ENCODE measurements around the gene AGPAT3.

AGPAT3 gene

DNA sequence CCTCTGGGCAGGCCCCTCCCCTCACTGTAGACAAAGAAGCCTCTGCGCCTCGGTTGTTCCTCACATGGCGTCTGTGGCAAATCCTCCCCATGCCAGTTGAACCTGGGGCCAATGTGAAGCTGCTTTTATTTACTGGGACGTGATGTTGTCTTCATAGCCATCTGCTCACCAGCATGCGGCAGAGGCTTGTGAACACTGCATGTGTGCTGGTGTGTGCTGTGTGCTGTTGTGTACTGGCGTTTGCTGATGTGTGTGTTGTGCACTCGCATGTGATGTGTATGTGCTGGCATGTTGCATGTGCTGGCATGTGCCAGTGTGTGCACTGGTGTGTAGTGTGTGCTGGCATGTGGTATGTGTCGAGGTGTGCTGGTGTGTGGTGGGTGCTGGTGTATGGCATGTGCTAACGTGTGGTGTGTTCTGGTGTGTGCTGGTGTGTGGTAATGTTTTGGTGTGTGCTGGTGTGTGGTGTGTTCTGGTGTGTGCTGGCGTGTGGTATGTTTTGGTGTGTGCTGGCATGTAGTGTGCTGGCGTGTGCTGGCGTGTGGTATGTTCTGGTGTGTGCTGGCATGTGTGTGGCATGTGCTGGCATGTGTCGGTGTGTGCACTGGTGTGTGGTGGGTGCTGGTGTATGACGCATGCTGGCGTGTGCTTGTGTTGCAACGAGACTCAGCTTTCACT lies 109.9 kb downstream of the AGPAT3 start:
- H3K9me3 Mint-ChIP-seq: no peaks in the 10 kb centered on the region
- H3K27ac Mint-ChIP-seq: peak overlapping the region; percentile 1
- peaks cover 13% of the 10 kb centered on the region in 2 donors for H3K4me1 Mint-ChIP-seq
- no peaks in the 10 kb centered on the region for H3K27me3 Mint-ChIP-seq
- peak overlapping the region in 1 of 2 donors; percentile 34 for H3K4me3 Mint-ChIP-seq
- peak in 1 of 2 donors; percentile 37 for ATAC-seq (replicated peaks)
- no peak for DNase-seq
- peaks cover 43 to 51% of the 10 kb centered on the region in 2 donors for H3K36me3 Mint-ChIP-seq

- H3K4me1 Mint-ChIP-seq: peaks cover 13% of the 10 kb centered on the region in 2 donors
- peak; percentile 94 to 95 for ATAC-seq (replicated peaks)
These were observed 110.6 kb downstream of the AGPAT3 start for GRCh38 chr21:43975469-43976098.

GRCh38 chr21:43976661-43977060 lies 111.6 kb downstream of the AGPAT3 start:
- peaks cover 13% of the 10 kb centered on the region in 2 donors for H3K4me1 Mint-ChIP-seq
- no peak overlapping the region for H3K27ac Mint-ChIP-seq
- ATAC-seq (replicated peaks): no peak
- H3K27me3 Mint-ChIP-seq: no peaks in the 10 kb centered on the region
- no peak overlapping the region for H3K4me3 Mint-ChIP-seq
- no peak for DNase-seq
- H3K36me3 Mint-ChIP-seq: peaks cover 30 to 47% of the 10 kb centered on the region in 2 donors
- H3K9me3 Mint-ChIP-seq: no peaks in the 10 kb centered on the region

More at GRCh38 chr21:43975469-43976098, 110.6 kb downstream of the AGPAT3 start:
- H3K27ac Mint-ChIP-seq: no peak overlapping the region
- H3K27me3 Mint-ChIP-seq: no peaks in the 10 kb centered on the region
- DNase-seq: peak; percentile 67
- no peaks in the 10 kb centered on the region for H3K9me3 Mint-ChIP-seq
- no peak overlapping the region for H3K4me3 Mint-ChIP-seq
- peaks cover 38 to 51% of the 10 kb centered on the region in 2 donors for H3K36me3 Mint-ChIP-seq

GRCh38 chr21:43978060-43978459 lies 113.0 kb downstream of the AGPAT3 start:
- ATAC-seq (replicated peaks): no peak
- DNase-seq: no peak
- peaks cover 26 to 46% of the 10 kb centered on the region in 2 donors for H3K36me3 Mint-ChIP-seq
- peak overlapping the region; percentile 79 for H3K27ac Mint-ChIP-seq
- H3K9me3 Mint-ChIP-seq: no peaks in the 10 kb centered on the region
- H3K27me3 Mint-ChIP-seq: no peaks in the 10 kb centered on the region
- peaks cover 15 to 19% of the 10 kb centered on the region in 2 donors for H3K4me1 Mint-ChIP-seq
- H3K4me3 Mint-ChIP-seq: no peak overlapping the region

DNA sequence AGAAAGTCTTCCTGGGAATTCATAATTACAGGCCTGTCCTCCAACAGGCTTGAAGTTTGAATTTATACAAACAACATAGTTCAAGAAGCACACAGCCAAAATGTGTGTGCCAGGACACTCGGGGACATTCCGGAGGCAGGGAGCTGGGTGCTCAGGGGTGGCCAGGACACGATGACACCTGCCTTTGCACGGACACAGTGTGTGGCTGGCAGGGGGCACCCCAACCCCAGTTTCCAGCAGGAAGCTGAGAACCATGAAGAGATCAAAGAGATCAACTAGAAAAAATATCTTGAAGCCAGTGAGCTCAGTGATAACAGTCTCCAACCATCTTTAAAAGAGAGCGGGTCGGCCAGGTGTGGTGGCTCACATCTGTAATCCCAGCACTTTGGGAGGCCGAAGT lies 114.6 kb downstream of the AGPAT3 start:
- no peak for ATAC-seq (replicated peaks)
- Mint-ChIP-seq H3K4me1 (peaks cover 13 to 25% of the 10 kb centered on the region in 2 donors), H3K9me3 (no peaks in the 10 kb centered on the region), H3K27me3 (no peaks in the 10 kb centered on the region), H3K36me3 (peaks cover 16 to 41% of the 10 kb centered on the region in 2 donors), H3K27ac (no peak overlapping the region), H3K4me3 (no peak overlapping the region)
- no peak for DNase-seq

GRCh38 chr21:43981151-43981870 lies 116.3 kb downstream of the AGPAT3 start:
- Mint-ChIP-seq H3K4me3 (no peak overlapping the region), H3K9me3 (no peaks in the 10 kb centered on the region), H3K27ac (no peak overlapping the region), H3K4me1 (peaks cover 10 to 23% of the 10 kb centered on the region in 2 donors), H3K27me3 (no peaks in the 10 kb centered on the region), H3K36me3 (peaks cover 9 to 35% of the 10 kb centered on the region in 2 donors)
- ATAC-seq (replicated peaks) (no peak), DNase-seq (no peak)

DNA sequence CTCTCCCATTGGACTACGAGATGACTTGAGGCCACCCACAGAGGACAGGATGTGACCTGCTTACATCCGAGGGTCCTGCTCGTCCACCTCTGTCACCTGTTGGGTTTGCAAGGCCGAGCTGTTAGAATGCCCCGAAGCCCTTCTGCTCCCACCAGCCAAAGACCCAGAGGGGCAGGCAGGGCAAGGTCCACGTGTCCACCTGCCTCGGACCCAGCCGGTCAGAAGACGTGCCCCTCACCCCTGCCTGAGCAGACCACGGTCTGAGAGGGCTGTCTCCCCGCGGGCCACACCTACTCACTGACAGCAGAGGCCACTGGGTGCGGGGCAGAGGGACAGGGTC lies 116.8 kb downstream of the AGPAT3 start:
- no peaks in the 10 kb centered on the region for H3K9me3 Mint-ChIP-seq
- ATAC-seq (replicated peaks) (no peak), DNase-seq (no peak)
- no peak overlapping the region for H3K4me3 Mint-ChIP-seq
- no peak overlapping the region for H3K27ac Mint-ChIP-seq
- peaks cover 10 to 23% of the 10 kb centered on the region in 2 donors for H3K4me1 Mint-ChIP-seq
- H3K36me3 Mint-ChIP-seq: peaks cover 9 to 35% of the 10 kb centered on the region in 2 donors
- no peaks in the 10 kb centered on the region for H3K27me3 Mint-ChIP-seq

GRCh38 chr21:43982489-43983078 lies 117.6 kb downstream of the AGPAT3 start:
- H3K36me3 Mint-ChIP-seq: peaks cover 9 to 35% of the 10 kb centered on the region in 2 donors
- H3K4me1 Mint-ChIP-seq: peaks cover 10 to 23% of the 10 kb centered on the region in 2 donors
- no peaks in the 10 kb centered on the region for H3K27me3 Mint-ChIP-seq
- H3K27ac Mint-ChIP-seq: peak overlapping the region; percentile 62
- no peaks in the 10 kb centered on the region for H3K9me3 Mint-ChIP-seq
- H3K4me3 Mint-ChIP-seq: peak overlapping the region in 1 of 2 donors; percentile 43
- ATAC-seq (replicated peaks) (no peak), DNase-seq (no peak)

- peaks cover 3 to 30% of the 10 kb centered on the region in 2 donors for H3K36me3 Mint-ChIP-seq
- H3K4me1 Mint-ChIP-seq: peaks cover 10 to 23% of the 10 kb centered on the region in 2 donors
- no peaks in the 10 kb centered on the region for H3K27me3 Mint-ChIP-seq
- DNase-seq (no peak), ATAC-seq (replicated peaks) (peak; percentile 38 to 50)
- H3K27ac Mint-ChIP-seq: peak overlapping the region; percentile 62
- H3K9me3 Mint-ChIP-seq: no peaks in the 10 kb centered on the region
- no peak overlapping the region for H3K4me3 Mint-ChIP-seq
These were observed 118.4 kb downstream of the AGPAT3 start for GRCh38 chr21:43983390-43983789.

DNA sequence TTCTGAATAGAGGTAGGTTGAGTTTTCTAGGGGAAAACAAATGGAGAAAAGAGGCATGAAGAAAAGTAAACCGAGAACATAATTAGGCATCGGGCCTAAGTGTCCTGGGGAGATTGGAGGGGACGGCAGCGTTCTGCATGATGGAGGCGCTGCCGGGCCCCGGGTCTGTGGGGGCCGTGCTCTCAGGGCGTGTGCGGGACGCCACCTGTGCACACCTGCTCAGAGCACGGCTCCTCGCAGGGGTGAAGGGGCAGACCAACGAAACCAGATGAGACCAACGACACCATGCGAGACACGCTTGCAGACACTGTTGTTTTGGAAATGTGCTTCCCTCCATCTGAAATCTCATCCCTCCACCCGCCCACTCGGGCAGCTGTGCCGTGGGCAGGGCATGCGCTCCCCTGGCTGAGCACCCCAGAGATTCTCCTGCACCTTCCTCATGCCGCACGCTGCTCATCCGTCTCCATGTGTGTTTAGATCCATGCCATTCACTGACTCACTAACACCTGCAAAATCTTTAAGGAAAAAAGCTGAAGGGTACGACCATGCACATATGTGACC lies 118.9 kb downstream of the AGPAT3 start:
- peak overlapping the region; percentile 56 for H3K27ac Mint-ChIP-seq
- peaks cover 10 to 23% of the 10 kb centered on the region in 2 donors for H3K4me1 Mint-ChIP-seq
- DNase-seq (no peak), ATAC-seq (replicated peaks) (no peak)
- no peak overlapping the region for H3K4me3 Mint-ChIP-seq
- peaks cover 1 to 24% of the 10 kb centered on the region in 2 donors for H3K36me3 Mint-ChIP-seq
- H3K9me3 Mint-ChIP-seq: no peaks in the 10 kb centered on the region
- H3K27me3 Mint-ChIP-seq: no peaks in the 10 kb centered on the region

GRCh38 chr21:43984905-43985689 lies 120.1 kb downstream of the AGPAT3 start:
- peaks cover 10 to 23% of the 10 kb centered on the region in 2 donors for H3K4me1 Mint-ChIP-seq
- H3K4me3 Mint-ChIP-seq: no peak overlapping the region
- H3K36me3 Mint-ChIP-seq: peaks cover 0 to 21% of the 10 kb centered on the region in 2 donors
- H3K27me3 Mint-ChIP-seq: no peaks in the 10 kb centered on the region
- peak; percentile 22 to 28 for ATAC-seq (replicated peaks)
- no peak for DNase-seq
- peak overlapping the region; percentile 81 for H3K27ac Mint-ChIP-seq
- H3K9me3 Mint-ChIP-seq: no peaks in the 10 kb centered on the region

DNA sequence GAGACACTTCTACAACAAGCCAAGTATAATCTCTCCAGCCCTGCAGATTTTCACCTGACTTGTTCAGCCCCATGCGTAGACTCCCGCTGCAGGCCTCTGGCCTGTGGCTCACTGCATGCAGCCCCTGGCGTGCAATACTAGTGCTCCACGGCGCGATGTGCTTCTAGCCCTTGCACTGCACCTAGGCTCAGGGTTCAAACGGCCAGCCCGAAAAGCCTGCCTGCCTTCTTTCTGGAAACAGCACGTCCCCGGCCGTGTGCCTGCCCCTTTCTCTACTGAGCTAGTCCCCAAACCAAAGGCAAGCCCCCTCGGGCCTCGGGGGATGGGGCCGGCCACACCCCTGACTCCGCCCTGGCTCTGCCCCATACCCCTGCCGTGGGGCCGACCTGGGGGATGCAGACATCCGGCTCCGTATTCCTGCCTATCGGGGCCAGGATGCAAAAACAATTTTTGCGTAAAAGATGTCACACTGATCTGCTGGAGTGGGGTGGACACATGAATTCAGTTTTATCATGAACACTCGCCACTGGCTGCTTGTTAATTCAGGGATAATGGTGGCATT lies 120.7 kb downstream of the AGPAT3 start:
- H3K27ac Mint-ChIP-seq: no peak overlapping the region
- no peak overlapping the region for H3K4me3 Mint-ChIP-seq
- H3K4me1 Mint-ChIP-seq: peaks cover 10 to 23% of the 10 kb centered on the region in 2 donors
- peak; percentile 15 to 31 for ATAC-seq (replicated peaks)
- no peak for DNase-seq
- H3K36me3 Mint-ChIP-seq: peaks cover 0 to 20% of the 10 kb centered on the region in 2 donors
- no peaks in the 10 kb centered on the region for H3K9me3 Mint-ChIP-seq
- no peaks in the 10 kb centered on the region for H3K27me3 Mint-ChIP-seq

Measured in stimulated activated naive B cell treated with anti-CD40 and anti-IgM and Interleukin-4, amounts not matched to agents 10 μg/mL and 1 μg/mL and 100 μg/mL, for 72 hours (primary cell).